RWPE1 (cell line): ENCODE results near the gene KRTAP9-7.

ENCODE experiments used
- CTCF ChIA-PET: fragments of 350-600 bp; sonication (Branson Sonifier 250); formaldehyde crosslinking; extraction: SDS; loops from one replicate; lab custom pipeline; 2021; lab: Yijun Ruan, JAX
- POLR2A ChIA-PET: fragments of 400-600 bp; formaldehyde crosslinking; extraction: SDS; loops from one replicate; lab custom pipeline; 2020; ENCODE audit warnings: antibody characterized with exemption; ENCODE audit not compliant: low non-redundant PET; lab: Yijun Ruan, JAX
- DNase-seq: peaks from one replicate; pipeline ENCODE4 v3.0.0; 2012; ENCODE audit warnings: low spot score
- H3K27ac ChIP-seq: fragments of 450-650 bp; 2 replicates; pipeline ENCODE4 v1.5.1; 2017
- TF ChIP-seq, protein P1 (sequence below): fragments of 450-650 bp; conservative IDR thresholded peaks from 2 replicates; pipeline ENCODE4 v1.5.1; 2017; ENCODE audit warnings: low read depth, mild to moderate bottlenecking

KRTAP9-7 gene

DNA sequence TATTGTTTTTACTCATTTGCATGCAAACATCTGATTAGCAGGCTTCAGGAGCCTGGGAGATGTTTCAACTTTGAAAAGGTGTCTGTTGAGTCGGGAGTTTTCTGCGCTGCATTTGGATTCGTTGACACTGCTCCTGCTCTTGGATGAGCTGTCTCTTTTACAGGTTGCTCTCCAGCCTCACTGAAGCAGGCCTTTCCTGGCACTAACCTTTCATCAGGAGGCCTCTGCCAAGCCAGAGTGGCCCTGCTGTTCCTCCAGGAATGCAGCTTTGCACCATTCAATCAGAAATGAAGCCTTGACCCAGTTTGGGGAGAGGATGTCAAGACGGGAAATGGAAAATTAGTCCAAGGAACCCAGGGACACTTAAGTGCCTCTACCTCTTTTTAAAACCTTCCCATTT lies 27.5 kb downstream of the KRTAP9-7 start:
- ChIA-PET CTCF (interaction anchor here (0.9 kb wide), 1 partner anchor 761 kb away, joined by 3 read pairs; no protein-coding TSS in a partner anchor), POLR2A (no interaction called here)
- no peak for DNase-seq
- TF ChIP-seq, protein P1, sequence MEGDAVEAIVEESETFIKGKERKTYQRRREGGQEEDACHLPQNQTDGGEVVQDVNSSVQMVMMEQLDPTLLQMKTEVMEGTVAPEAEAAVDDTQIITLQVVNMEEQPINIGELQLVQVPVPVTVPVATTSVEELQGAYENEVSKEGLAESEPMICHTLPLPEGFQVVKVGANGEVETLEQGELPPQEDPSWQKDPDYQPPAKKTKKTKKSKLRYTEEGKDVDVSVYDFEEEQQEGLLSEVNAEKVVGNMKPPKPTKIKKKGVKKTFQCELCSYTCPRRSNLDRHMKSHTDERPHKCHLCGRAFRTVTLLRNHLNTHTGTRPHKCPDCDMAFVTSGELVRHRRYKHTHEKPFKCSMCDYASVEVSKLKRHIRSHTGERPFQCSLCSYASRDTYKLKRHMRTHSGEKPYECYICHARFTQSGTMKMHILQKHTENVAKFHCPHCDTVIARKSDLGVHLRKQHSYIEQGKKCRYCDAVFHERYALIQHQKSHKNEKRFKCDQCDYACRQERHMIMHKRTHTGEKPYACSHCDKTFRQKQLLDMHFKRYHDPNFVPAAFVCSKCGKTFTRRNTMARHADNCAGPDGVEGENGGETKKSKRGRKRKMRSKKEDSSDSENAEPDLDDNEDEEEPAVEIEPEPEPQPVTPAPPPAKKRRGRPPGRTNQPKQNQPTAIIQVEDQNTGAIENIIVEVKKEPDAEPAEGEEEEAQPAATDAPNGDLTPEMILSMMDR = no peak
- no peak overlapping the region for H3K27ac ChIP-seq

DNA sequence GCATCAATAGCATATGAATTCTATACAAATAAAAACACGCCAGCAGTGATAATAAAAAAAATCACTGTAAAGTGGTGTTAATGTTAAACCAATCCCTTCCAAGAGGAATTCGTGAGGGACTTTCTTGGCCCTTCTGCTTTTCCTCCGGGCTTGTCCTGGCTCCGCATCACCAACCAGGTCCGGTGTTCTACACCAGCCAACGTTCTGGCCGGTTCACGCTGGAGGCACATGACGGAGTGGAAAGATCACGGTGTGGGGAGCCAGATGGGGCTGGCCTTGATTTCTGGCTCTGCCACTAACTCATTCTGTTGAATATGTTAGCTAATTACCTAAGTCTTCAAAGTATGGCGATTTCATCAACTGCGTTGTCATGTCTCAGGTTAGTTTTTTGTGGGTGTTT lies 28.6 kb downstream of the KRTAP9-7 start:
- CTCF ChIA-PET = interaction anchor here (0.7 kb wide), 1 partner anchor 16 kb away, joined by 3 read pairs; no protein-coding TSS in a partner anchor

DNA sequence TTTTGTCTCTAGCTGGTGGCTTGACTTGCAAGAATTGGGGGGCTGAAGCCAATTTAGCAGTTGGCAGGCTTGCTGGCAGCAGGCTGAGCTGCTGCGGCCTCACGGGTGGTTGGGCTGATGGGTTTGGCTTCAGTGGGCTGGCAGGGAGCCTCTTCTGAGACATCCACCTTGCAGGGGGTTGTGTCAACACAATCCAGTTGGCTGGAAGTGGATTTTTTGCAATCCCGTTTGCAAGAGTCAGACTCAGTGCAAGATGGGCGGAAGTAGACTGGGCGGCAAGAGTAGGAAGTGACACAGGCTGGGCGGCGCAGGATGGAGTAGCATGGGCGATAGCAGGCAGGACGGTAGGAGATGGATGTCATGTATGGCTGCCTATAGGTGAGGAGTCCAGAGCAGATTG lies 32.1 kb downstream of the KRTAP9-7 start:
- DNase-seq = no peak
- CTCF ChIA-PET = interaction anchor here (0.6 to 1.5 kb wide), 2 partner anchors 15 to 358 kb away, joined by 4 to 7 read pairs; no protein-coding TSS in a partner anchor
- TF ChIP-seq, protein P1 = no peak
- POLR2A ChIA-PET = no interaction called here
- H3K27ac ChIP-seq = no peak overlapping the region

More for the DNA sequence above, 28.6 kb downstream of the KRTAP9-7 start:
- no peak overlapping the region for H3K27ac ChIP-seq
- TF ChIP-seq, protein P1 = no peak
- POLR2A ChIA-PET = no interaction called here
- no peak for DNase-seq

DNA sequence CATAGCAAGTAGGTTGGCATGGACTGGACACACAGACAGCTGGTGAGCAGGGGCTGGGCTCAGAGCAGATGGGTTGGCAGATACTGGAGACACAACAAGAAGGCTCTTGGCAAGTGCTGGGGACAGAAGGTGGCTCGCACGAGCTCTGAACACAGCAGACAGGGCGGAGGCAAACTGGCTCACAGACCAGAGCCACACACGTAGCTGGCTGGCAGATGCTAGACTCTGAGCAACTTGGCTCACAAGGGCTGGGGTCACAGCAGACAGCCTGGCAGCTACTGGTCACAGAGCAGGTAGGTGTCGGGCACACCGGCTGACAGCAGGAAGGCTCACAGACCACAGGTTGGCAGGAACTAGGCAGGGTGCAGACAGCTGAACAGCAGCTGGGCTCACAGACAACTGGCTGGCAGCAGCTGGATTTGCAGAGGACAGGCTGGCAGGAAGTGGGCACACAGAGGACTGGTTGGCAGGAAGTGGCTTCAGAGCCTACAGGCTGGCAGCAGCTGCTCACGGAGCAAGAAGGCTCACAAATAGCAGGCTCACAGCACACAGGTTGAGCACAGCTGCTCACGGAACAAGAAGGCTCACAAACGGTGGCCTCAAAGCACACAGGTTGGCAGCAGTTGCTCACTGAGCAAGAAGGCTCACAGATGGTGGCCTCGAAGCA lies 32.9 kb downstream of the KRTAP9-7 start:
- ChIA-PET POLR2A (no interaction called here), CTCF (interaction anchor here (0.6 to 1.5 kb wide), 3 partner anchors 14 to 357 kb away, joined by 3 to 7 read pairs (median 4); no protein-coding TSS in a partner anchor)
- H3K27ac ChIP-seq = peak overlapping the region; percentile 46
- no peak for DNase-seq
- TF ChIP-seq, protein P1 = no peak

DNA sequence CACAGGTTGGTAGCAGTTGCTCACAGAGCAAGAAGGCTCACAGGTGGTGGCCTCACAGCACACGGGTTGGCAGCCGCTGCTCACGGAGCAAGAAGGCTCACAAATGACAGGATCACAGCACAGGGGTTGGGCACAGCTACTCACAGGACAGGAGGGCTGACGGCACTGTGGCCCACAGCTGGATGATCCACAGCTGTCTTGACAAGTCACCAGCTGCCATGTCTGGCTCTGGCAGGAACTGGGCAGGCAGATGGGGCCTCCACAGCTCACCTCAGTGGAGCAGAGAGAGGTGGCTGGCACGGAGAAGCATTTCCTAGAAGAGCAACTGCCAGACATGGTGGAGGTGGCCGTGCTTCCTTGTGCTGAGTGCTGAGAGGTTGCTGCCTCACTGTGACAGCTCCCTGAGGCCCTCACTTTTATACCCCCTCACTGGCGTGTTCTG lies 33.4 kb downstream of the KRTAP9-7 start, which contains the start of gene KRTAP16-1:
TSS of gene KRTAP16-1 (minus strand) at position 392 of the 442 bp plus-strand sequence. CDS start at position 336, 56 bp downstream.
- TF ChIP-seq, protein P1 = no peak
- no peak for DNase-seq
- H3K27ac ChIP-seq = peak within 1 kb of the TSS; percentile 46
- POLR2A ChIA-PET = no interaction called here
- CTCF ChIA-PET = interaction anchor here (1.0 to 1.5 kb wide), 2 partner anchors 13 to 20 kb away, joined by 3 to 7 read pairs; no protein-coding TSS in a partner anchor

DNA sequence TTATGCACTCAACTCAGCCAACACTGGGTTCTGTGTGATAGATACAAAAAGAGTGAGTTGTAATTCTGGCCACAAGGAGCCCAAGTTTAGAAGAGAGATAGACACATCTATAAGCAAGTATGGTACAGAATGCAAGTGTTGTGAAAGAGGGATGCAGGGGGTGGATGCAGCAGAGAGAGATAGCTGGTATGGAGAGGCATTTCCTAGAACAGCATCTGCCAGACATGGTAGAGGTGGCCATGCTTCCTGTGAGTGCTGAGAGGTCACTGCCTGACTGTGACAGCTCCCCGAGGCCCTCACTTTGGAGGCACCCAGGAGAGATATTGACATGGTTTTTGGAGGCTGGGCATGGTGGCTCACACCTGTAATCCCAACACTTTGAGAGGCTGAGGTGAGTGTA lies 35.6 kb downstream of the KRTAP9-7 start:
- CTCF ChIA-PET = no interaction called here
- POLR2A ChIA-PET = no interaction called here
- no peak overlapping the region for H3K27ac ChIP-seq
- DNase-seq = no peak
- TF ChIP-seq, protein P1 = no peak
